Measurements from ENCODE around the gene SYNDIG1L.

Gene SYNDIG1L

GRCh38 chr14:74427651-74428050 lies 1.6 kb upstream of the SYNDIG1L start:
- no peak for FAIRE-seq

DNA sequence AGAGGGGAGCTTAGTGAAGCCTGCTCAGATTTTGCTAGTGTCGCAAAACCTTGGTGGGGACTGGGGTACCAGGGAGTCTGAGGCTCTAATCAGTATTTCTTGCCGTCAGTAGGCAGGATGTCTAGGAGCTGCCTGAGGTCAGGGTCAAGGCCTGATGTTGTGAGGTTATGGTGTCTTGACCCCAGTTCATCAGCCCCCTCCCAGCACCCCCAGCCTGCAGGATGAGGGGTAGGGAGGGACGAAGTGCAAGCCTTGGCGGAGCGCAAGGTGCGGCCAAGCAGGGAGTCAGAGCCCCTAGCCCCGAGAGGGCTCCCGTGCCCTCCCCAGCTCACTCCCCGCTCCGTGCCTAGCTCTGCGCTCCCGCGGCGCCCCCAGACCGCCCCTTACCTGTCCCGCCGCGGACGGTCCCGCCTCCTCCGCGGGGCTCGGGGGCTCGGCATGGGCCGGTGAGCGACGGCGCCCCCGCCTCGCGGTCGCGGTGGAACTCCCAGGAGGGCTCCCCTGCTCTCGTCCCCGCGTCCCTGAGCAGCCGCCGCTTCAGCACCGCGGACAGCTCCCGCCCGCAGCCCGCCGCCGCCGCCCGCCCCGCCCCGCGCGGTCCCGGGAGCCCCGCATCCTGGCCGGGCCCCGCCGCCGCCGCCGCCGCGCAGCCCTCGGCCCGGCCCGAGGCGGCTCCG lies 347 bp downstream of the SYNDIG1L start:
- FAIRE-seq: no peak

- no peak for FAIRE-seq
Observed at GRCh38 chr14:74424606-74425005, 1.4 kb downstream of the SYNDIG1L start.

GRCh38 chr14:74423246-74423645 lies 2.8 kb downstream of the SYNDIG1L start:
- no peak for FAIRE-seq

- no peak for FAIRE-seq
Observed at GRCh38 chr14:74421981-74422380, 4.0 kb downstream of the SYNDIG1L start.

- no peak for FAIRE-seq
Observed at GRCh38 chr14:74419086-74419485, 6.9 kb downstream of the SYNDIG1L start.

DNA sequence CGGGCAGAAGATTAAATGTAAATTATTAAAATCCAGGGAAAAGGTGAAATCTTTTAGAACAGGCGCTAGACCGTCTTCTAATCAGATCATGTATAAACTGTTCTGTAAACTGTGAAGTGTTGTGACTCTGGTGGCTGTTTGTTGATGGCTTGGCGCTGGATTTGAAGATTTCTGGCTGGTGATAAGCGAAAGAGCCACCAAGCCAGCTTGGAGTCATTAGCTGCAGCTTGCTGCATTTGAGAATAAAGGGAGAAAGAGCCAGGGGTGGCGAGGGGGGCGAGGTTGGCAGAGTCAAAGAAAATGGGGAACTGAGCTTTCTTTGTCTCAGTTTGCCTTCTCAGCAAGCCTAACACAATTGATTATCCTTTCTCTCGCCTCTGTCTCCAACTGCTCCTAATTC lies 8.0 kb downstream of the SYNDIG1L start:
- FAIRE-seq: no peak

DNA sequence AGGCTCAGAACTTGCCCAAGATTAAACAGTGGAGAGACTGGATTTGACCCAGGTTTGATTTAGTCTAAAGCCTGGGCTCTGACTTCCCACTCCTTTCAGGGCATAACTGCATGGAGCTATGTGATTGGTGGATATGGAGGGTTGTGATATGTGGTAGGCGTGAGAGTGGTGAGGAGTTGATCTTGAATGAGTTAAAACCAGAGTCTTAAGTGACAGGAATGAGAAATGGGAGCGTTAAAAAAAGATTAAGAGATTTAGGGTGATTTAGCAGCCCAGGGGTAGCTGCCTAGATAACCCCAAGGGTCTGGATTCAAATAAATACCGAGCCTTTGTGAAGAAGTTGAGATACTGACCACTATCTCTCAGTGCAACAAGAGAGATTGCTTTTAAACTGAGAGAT lies 8.4 kb downstream of the SYNDIG1L start:
- FAIRE-seq: no peak

DNA sequence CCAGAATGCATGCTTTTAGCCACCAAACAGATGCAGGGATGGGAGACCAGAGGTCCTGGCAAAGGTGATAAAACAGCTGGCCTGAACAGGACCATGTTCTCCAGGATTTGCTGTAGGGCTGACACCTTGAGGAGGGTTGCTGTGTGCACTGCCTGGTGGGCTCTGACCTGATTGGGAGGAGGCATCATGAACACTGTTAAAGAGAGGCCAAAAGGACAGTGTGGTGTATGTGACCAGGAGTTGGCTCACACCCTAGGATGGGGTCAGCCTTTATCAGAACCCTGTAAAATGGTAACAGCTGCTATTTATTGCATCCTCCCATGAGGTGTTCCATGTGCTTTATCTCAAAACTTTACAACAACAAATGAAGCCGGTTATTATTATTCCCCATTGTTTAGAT lies 8.8 kb downstream of the SYNDIG1L start:
- FAIRE-seq: no peak

- FAIRE-seq: no peak
Observed at GRCh38 chr14:74415115-74415437, 10.9 kb downstream of the SYNDIG1L start.

- no peak for FAIRE-seq
Observed at GRCh38 chr14:74414403-74415114, 11.5 kb downstream of the SYNDIG1L start.

- FAIRE-seq: no peak
Observed at GRCh38 chr14:74413627-74414026, 12.4 kb downstream of the SYNDIG1L start.

DNA sequence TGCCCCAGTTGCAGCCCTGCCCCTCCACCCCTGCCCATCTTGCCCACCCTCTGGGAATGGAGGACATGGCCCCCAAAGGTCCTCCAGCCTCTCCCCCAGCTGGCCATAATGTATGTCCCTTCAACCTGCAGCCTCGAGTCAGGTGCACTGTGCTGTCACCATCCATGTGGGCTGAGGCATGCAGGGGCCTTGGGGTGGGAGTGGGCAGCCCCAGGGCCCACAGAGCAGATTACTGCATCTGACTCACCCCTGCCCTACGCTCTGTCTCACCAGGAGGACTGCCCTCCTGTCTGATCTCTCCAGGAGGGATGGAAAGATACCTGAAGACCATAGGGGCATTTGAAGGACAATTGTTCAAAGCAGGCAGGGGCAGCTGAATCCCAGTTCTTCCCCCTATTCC lies 13.3 kb downstream of the SYNDIG1L start:
- FAIRE-seq: no peak

GRCh38 chr14:74411671-74412070 lies 14.3 kb downstream of the SYNDIG1L start:
- FAIRE-seq: no peak

DNA sequence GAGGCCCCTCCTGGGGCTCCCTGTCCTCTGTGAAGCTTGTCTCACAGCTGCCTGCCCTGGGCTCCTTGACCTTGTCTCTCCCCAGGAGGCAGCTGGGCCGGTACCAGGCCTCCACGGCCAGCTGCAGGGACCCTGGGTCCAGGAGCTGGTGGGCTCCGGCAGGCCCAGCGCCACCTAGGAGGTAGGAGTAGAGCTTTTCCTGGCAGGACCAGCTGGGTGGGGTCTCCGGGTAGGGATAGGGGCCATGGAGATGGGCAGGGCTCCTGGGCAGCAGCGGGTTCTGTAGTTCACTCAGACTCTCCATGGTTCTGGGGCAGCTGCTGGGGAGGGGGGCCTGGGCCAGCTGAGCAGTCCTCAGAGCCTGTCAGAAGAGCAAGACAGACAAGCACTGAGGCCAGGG lies 16.6 kb downstream of the SYNDIG1L start:
- FAIRE-seq: no peak

GRCh38 chr14:74408870-74409269 lies 17.1 kb downstream of the SYNDIG1L start:
- FAIRE-seq: no peak

- FAIRE-seq: no peak
Observed at GRCh38 chr14:74407801-74408154, 18.2 kb downstream of the SYNDIG1L start.

DNA sequence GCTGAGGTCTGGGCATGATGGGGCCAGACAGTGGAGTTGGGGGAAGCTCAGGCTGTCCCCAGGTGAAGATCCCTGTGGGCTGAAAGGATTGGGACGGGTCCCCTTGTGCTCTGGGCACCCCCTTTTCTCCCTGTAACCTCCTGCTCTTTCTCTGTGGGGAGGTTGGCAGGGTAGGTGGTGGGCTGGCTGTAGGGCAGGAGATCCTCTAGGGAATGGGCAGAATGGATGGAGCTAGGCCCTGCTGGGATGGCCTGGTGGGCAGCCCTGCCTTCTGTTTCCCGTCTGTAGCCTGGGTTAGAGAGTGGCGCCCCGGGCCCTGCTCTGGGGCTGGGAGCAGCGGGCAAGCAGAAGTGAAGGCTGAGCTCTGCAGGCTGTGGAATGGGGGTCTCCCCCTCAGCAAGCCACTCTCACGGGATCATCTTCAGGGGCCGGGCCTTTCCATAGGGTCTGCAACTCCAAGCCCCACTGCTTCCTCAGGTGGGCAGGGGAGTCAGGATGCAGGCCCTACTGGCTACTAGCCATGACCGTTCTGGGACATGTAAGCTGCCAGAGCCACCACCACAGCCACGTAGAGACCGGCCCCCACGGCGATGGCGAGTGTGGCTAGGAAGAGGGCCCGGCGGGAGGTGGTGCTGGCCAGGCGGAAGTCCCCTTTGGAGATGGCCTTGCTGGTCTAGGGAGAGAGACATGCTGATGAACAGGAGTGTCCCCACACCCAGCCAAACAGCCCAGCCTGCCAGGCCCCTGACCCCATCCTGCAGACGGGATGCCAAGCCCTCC lies 18.8 kb downstream of the SYNDIG1L start:
- FAIRE-seq: no peak

DNA sequence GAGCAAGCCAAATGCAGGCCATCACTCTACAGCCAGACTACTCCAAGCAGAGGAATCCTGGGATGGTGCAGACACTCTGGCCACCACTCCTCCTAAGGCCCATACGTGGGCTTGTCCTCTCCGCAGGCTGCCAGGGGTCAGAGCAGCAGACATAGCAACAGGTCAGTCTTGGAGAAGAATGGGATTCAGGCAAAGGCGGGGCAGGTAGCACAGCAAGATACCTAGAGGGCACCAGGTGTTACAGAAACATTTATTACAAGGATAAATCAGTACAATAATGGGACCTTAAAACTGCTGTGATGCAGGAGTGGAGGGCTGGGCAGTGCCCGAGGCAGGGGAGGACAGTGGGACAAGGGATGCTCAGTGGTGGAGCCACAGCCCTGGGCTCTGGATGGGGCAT lies 20.3 kb downstream of the SYNDIG1L start:
- FAIRE-seq: no peak

GRCh38 chr14:74404435-74404834 lies 21.6 kb downstream of the SYNDIG1L start:
- FAIRE-seq: no peak

- FAIRE-seq: no peak
Observed at GRCh38 chr14:74403619-74404417, 22.2 kb downstream of the SYNDIG1L start.

DNA sequence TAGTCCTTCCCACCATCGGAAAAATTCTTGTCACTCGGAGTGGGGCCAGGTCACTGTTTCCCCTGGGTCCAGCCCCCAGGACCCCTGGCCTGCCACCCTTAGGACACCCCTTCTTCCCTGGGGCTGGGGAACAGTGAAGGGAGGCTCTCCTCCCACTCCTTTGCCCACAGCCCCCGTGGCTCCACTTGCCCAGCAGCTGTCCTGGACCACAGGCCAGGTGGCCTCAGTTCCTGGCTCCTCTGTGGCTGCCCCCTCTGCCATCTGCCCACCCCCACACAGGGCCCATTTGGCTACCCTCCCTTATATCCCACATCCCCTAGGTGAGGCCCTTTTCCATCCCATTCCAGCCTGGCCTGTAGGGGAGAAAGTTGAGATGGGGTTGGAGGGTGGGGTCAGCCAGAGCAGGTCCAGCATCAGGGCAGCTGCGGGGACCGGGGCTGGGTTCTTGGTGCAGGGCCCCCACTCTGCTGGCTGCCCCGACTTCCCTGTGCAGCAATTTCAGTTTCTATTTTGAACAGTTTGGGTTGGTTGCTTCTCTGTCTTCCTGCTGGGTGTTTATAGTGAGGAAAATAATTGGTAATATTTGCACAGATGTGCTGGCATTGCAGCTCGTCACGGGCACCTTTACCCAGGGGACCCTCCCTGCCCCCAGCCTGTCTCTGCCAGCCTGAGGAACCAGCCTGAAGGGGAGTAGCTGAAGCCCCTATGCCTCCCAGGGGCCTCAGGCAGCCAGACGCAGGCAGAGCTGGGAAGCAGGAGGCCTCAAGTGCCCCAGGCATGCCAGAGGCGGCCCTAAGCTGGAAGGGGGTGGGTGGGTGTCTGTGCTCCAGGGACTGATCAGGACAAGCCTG lies 23.4 kb downstream of the SYNDIG1L start:
- no peak for FAIRE-seq

Measured in TTC549 (cell line).